Fibroblast of skin of left quadriceps (primary cell): Measurements from ENCODE around the gene LIN52.
A peak's percentile ranks its signal among the peaks of the same experiment; 100 is the strongest.
"Not testable (repeated sequence)": the region's sequence is repeated elsewhere in the genome, so short reads cannot be mapped to it uniquely, and the experiment has no call there.

Experiments used
- DNase-seq, 2 experiments: peaks; one replicate each; pipeline ENCODE4 v3.0.0-alpha.2; 2013; ENCODE audit warnings: low read depth in 2 of 2

Gene LIN52

DNA sequence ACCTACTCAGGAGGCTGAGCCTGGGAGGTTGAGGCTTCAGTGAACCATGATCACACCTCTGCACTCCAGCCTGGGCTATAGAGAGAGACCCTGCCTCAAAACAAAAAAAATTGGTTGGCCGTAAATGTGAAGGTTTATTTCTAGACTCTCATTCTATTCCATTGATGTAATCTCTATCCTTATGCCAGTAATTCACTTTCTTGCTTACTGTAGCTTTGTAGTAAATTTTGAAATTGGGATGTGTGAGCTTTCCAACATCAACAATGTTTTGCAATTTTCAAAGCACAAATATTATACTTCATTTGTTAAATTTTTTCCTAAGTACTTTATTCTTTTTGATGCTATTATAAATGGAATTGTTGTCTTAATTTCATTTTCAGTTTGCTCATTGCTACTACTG lies 24.6 kb downstream of the LIN52 start:
- DNase-seq: no peak

DNA sequence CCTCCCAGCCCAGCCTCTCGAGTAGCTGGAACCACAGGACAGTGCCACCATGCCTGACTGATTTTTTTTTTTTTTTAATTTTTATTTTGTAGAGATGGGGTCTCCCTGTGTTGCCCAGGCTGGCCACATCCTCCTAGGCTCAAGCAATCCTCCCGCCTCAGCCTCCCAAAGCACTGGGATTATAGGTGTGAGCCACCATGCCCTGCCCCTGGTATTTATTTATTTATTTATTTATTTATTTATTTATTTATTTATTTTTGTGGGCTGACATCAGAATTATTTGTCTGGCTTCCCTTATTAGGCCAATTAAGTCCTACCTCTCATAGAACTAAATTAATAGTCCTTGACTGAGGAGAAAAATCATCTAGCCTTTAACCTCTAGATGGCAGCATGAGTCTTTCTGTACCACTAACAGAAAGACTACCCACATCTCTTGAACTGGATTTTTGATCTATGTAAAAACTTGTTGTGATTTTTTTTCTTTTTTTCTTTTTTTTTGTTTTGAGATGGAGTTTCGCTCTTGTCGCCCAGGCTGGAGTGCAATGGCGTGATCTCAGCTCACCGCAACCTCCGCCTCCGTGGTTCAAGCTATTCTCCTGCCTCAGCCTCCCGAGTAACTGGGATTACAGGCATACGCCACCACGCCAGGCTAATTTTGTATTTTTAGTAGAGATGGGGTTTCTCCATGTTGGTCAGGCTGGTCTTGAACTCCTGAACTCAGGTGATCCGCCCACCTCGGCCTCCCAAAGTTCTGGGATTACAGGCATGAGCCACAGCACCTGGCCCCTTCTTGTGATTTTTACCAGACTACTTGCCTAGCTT lies 26.9 kb downstream of the LIN52 start:
- peak; percentile 18 to 29 for DNase-seq

DNA sequence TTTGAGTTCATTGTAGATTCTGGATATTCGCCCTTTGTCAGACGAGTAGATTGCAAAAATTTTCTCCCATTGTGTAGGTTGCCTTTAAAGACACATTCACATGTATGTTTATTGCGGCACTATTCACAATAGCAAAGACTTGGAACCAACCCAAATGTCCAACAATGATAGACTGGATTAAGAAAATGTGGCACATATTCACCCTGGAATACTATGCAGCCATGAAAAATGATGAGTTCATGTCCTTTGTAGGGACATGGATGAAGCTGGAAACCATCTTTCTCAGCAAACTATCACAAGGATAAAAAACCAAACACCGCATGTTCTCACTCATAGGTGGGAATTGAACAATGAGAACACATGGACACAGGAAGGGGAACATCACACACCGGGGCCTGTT lies 40.7 kb downstream of the LIN52 start:
- DNase-seq: not testable (repeated sequence)

DNA sequence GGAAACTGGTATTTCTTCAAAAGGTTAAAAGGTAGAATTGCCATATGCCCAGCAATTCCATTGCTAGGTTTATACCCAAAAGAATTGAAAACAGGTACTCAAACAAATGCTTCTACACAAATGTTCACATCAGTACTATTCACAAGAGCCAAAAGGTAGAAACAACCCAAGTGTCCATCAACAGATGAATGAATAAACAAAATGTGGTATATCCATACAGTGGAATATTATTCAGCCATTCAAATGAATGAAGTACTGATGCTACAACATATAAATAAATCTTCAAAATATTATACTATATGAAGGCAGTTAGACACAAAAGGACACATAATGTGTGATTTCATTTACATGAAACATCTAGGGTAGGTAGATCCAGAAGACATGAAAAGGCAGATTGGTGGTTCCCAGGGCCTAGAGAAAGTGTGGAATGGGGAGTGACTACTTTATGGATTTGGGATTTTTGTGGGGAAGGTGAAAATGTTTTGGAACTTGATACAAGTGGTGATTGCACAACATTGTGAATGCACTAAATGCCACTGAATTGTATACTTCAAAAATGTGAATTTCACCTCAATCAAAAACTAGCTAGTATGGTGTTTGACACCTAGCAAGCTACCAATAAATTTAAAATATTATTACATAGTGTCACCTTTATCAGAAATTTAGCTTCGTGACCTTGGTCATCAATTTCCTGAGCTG lies 41.7 kb downstream of the LIN52 start:
- DNase-seq: no peak

DNA sequence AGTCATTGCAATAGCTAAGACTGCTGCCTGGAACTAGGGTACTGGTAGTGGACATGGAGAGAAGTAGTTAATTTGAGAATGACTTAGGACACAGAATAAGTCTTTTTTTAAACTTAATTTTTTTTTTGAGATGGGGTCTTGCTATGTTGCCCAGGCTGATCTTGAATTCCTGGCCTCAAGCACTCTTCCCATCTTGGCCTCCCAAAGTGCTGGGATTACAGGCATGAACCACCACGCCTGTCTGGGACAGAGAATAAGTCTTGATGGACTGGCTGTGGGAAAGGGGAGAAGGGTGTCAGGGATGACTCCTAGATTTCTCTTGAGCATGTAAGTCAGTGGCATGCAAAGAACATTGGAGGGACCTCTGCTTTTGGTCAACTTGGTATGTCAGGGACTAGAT lies 42.9 kb downstream of the LIN52 start:
- no peak for DNase-seq

DNA sequence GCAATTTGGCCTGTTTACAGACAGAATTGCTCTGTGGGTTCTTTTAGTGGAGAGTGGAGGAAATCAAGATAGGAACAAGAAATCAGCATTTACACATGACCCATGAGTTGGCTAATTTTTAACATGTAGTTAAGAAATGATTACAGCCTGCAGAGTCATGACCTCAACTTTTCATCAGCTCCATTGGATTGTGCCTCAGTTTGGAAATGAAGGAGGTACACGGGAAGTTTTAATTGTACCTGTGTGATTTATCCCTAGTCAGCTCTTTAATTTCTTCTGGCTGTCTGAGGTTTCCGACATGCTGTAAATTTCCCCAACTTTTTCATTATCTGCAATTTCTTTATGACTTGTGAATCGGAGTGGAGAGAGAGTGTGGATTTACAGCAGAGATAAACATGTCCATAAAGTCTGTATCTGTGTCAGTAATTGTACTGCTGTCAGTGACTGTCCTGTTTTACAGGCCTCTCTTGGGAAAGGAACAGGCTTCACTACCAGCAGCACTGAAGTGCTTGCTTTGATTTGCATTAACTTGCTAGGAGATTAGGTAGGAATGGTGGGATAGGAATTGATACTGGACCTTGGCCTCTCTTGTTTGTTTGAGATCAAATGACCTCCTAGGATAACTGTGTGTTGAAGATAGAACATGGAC lies 49.2 kb downstream of the LIN52 start:
- no peak for DNase-seq

DNA sequence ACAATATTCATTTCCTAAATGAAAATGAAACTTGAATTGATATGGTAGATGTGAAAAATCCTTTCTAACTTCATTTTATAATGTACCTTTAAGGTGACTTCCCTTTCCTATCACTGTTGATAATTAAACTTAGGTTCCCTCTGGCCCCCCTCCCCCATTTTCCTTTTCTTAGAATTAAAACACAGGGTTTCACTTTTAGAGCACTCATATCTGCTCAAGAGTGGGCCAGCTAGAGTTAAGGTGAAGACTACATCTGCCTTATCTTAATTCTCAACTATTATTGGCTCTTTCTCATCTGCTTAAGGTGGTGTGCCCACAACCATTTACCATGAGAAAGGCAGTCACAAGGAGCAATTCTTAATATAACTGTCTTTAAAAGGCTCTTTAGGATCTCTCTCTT lies 49.7 kb downstream of the LIN52 start:
- no peak for DNase-seq

DNA sequence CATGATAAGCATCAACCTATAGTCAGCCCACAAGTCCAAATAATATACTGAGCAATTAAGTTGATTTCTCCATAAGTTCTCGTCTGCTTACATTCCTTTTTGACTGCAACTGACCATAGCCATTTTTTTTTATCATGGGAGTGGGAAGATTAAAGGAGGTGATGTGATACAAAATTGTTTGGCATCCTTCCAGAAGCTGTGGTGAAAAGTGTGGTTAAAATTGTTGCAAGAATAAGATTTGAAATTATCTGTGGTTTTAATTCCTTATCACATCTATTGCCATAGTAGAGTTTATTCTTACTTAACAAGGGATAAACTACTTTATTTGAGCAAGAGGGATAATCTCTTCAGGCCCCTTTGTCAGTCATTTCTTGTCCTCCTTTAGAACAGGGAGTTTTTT lies 50.7 kb downstream of the LIN52 start:
- peak; percentile 60 to 65 for DNase-seq

DNA sequence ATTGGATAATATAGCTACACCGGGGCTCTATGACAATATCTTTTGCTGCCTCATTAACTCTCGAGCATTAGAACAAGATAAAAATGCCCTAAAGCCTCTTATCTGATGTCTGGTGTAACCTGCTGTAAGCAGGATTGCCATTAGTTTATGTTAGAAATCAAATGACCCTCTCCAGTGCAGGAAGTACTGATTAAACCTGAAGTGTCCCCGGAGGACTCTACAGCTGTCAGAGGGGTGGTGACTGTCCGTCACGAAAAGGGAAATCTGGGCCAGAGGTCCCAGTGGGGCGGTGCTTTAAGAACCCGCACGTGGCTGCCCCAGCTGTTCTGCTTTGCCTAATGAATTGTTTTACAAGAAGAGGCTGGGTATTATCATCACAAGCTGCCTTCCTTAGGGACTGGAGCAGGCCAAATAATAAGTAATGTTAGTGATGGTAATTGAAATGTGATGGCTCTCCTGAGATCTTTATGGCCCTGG lies 55.7 kb downstream of the LIN52 start:
- DNase-seq: no peak

DNA sequence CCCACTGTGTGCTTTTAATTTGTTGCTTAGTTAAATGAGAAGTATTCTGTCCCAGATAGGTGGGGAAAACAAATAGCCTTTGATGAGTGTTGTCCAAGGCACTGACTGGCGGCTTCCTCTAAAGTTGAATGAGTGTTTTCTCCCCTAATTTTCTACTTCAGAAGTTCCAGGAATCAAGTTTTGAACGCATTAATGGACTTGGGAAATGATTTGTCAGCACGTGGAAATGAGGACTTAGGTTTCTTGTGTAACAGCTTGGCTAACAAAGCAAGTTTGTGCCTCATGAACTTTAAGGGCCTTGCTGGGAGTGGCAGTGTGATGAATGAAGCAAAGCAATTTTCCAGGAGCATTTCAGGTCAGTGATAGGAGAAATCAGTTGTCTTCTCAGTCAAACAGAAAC lies 56.9 kb downstream of the LIN52 start:
- no peak for DNase-seq

DNA sequence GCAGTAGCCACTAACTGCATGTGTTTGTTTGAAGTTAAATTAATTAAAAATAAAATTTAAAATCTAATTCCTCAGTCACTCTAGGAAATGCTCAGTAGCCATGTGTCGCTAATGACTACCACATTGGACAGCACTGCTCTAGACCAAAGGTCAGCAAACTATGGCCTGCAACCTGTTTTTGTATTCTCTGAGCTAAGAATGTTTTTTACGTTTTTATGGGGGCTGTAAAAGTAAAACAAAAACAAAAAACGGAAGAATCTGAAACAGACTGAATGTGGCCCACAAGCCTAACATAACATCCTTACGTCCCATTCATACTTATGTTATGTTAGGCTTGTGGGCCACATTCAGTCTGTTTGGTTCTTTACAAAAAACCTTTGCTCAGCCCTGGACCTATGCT lies 57.8 kb downstream of the LIN52 start:
- DNase-seq: no peak

DNA sequence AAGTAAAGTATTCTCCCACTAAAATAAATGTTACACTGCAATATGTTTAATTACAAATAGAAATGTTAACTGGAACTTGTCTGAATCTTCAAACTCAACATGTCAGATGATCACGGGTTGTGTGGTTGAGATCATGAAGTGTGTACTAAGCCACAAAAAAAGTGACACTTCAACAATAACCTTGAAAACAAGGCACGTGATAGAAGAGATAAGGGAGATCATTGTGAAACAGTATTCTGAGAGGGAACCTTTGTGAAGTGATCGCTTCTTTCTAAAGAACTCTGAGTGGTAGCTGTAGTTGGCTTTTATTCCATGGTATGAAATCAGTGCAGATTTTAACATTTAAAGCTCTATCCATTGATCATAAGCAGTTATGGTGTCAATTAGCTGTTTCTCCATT lies 60.0 kb downstream of the LIN52 start:
- DNase-seq: no peak

DNA sequence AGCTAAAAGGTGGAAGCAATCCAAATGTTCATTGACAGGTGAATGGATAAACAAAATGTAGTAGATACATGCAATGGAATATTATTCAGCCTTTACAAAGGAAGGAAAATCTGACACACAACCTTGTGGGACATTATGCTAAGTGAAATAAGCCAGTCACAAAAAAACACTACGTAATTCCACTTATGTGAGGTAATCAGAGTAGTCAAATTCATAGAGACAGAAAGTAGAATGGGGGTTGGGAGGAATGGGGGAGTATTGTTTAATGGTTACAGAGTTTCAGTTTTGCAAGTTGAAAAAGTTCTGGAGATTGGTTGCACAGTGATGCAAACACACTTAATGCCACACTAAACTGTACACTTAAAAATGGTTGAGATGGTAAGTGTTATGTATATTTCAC lies 62.8 kb downstream of the LIN52 start:
- no peak for DNase-seq

DNA sequence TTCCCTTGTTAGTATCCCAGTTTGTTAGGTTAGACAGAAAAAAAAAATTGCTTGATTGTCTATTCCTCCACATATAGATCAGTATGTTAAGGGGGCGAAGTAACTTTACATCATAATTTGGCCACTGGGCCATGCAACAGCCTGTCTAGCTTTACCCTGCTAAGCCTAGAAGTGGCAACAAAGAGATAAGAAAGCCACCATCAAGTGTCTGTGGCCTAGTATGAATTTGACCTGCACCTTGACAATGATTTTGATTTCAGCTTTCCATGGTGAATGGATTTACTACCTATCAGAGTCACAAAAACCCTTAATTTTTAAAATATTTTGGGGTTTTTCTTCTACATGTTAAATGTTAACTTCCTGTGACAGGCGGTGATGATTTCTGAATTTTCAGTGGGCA lies 63.9 kb downstream of the LIN52 start:
- DNase-seq: no peak

DNA sequence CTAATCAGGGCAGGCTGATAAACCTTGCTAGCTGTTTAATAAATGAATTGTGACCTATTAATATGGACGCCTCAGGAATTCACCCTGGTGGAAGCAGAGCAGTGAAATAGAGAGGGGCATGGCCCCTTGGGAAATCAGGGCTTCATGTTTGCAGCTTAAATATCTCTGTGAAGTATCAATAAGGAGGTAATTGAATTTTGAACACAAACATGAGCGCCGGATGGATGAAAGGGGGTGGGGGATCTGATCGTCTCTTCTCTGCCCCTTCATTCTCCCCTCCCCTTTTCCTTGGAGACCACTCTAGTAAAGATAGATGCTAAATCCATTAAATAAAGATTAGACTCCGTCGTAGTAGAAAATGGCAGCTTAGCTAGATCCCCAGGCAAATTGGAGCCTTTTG lies 70.5 kb downstream of the LIN52 start:
- no peak for DNase-seq

DNA sequence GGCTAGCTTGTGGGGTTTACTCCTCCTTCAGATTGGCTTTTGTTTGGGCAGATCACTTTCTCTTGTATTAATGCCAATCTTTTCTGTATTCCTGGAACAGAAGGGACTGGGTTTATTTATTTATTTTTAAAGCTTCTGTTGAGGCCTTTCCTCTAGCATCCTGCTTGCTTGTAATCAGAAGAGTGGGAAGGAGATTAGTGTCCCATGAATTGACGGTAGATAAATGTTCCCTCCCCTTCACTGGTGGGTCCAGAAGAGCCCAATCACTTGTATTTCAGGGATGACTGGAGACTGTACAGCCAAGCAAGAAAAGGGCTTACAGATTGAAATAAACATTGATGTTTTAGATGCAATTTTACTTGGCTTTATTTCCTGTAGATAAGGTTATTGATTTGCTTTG lies 71.0 kb downstream of the LIN52 start:
- no peak for DNase-seq

DNA sequence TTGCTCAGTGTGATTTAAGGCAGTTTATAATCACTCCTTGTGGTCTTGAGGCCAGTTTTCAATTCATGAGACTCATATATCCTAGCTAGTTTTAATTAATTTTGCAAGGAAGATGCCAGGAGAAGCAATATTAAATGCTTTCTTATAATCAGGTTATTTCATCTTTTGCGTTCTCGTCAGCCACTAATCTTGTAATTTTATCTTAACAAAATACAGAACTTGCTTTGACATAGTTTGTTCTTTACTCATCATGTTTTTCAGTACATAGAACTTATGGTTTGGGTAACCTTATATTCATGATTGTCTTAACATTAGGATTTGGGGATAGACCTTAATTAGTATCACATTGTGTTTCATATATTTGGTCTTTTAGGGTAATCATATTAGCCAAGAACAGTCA lies 76.0 kb downstream of the LIN52 start:
- no peak for DNase-seq

DNA sequence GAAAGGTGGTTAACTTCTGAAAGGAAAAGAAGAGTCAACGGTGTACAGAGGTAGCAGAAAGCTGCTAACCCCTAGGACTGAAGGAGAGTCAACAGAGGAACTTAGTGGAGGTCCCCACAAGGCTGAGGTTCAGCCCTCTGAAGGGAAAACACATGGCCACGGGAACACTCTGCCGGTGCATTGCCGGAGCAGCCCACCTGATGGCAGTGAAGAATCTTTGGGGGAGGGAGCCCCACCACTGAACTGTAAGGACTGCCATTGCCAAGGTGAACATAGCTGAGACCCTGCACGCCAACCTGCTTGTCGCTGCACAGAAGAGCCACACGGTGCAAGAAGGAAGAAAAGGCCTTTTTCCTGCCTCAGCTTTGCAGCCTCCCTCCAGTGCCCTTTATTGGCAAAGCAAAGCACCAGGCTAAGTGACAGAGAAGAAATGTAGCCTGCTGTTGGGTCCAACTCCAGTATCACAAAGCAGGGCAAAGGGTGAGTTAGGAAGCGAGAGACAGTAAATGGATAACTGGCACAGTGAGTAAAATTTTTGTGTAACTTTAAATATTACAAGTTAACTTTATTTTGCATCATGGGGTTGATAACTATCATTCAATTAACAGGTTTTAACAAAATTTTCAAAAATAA lies 76.9 kb downstream of the LIN52 start:
- no peak for DNase-seq

DNA sequence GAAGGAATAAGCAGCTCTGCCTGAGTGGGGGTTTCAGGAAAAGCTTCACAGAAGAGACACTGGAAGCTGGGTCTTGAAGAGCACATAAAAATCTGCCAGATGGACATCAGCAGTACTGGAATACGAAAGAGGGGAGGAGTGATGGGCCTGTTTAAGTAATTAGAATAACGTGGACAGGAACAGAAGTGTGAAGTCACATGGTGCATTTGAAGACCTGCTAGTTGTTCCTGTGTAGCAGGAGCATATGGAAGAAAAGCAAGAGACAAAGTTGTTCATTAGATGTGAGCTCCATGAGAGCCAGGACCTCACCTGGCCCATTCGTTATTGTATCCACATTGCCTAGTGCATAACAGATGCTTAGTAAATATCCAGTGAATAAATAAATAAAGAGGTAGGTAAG lies 85.2 kb downstream of the LIN52 start:
- DNase-seq: no peak

DNA sequence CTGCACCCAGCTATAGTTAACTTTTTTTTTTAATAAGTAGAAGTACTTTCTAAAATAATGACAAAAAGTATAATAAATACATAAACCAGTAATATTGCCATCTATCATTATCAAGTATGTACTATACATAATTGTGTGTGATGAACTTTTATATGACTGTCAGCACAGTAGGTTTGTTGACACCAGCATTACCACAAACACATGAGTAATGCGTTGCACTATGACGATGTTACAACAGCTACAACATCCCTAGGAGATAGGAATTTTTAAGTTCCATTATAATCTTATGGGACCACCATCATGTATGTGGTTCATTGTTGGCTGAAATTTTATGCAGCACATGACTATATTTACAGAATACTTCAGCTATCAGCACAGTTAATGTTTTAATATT lies 91.6 kb downstream of the LIN52 start:
- no peak for DNase-seq

DNA sequence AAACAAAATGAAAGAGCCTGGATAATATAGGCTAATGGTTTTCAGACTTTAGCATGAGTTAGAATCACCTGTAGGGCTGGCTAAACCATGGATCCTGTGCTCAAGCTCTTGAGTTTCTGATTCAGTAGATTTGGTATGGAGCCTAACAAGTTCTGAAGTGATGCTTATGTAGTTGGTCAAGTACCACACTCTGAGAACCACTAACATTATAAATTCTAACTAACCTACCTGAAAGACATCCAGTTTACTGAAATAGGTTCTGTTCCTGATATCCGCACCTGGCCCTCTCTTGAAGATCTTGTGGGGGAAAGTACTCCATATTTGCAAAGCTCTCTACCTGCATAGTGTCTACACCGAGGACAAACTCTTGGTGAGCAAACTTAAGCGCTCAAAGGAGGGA lies 95.1 kb downstream of the LIN52 start:
- DNase-seq: no peak

DNA sequence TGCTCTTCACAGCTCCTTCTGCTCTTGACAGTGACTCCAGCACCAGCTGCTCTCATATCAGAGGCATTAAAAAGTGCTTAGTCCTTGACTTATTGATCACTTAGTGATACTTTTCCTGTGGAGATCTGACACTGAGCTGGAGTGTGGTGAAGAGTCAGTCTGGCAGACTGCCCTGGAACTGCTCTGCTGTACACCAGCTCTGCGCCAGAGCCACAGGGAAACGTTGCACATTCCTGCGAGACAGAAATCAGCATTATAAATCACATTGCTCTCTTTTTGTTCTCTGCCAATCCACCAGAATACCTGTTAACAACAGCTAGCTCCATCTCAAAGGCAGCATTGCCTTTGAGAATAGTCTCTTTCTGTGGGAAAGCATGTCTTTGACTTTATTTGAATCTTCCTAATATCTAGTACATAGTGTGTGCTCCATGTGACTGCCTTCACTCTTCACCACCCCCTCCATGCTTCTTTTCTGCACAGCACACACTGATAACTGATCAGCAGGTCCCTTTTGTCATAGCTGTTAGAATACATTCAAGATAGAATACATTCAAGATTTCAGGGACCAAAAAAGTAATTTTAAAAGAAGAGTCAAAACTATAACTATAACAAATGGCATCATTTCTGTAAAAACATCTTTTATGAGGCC lies 106.3 kb downstream of the LIN52 start:
- no peak for DNase-seq
